ENCODE results near the gene IQCH.

DNA sequence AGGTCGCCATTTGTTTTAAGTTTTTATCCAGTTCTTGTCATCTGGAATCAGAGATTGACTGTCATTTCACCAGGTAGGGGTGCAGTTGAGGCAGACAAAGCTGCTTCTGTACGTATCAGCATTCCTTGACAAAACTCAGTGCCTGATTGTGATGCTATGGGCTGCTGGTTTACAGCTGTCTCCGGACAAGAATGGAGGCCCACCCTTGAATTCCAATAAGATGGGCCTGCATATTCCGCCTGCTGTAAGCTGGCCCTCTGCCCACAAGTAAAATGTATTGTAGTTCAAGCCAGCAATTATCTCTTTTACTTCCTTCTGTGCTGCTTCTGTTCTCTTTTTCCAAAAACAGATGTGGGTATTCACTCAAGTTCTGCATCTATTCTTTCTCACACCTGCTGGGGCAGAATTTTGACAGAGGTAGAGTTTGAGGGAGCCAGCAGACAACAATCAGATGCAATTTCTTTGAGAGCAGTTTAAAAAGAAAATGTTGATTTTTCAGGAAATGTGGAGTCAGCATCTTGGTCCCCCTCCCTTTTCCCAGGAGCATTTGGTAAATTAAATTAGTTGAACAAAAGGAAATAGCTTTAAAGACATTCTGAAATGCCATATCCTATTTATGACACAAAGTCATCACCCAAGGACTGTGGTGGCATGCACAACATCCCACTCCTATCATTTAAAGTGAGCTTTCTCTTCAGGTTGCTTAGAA lies 53.5 kb downstream of the IQCH start:
- TF ChIP-seq, protein P1, sequence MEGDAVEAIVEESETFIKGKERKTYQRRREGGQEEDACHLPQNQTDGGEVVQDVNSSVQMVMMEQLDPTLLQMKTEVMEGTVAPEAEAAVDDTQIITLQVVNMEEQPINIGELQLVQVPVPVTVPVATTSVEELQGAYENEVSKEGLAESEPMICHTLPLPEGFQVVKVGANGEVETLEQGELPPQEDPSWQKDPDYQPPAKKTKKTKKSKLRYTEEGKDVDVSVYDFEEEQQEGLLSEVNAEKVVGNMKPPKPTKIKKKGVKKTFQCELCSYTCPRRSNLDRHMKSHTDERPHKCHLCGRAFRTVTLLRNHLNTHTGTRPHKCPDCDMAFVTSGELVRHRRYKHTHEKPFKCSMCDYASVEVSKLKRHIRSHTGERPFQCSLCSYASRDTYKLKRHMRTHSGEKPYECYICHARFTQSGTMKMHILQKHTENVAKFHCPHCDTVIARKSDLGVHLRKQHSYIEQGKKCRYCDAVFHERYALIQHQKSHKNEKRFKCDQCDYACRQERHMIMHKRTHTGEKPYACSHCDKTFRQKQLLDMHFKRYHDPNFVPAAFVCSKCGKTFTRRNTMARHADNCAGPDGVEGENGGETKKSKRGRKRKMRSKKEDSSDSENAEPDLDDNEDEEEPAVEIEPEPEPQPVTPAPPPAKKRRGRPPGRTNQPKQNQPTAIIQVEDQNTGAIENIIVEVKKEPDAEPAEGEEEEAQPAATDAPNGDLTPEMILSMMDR (conservative IDR thresholded peaks at IDR 0.05 in 1 of 2, IDR thresholded peaks at IDR 0.05 in 1 of 2; ENCODE audit: extremely low read depth in 1 of 2, insufficient read depth in 1 of 2, low read depth in 1 of 2, low read length in 2 of 2), result no peak
- no peak for TF ChIP-seq EZH2 (IDR thresholded peaks at IDR 0.05; ENCODE audit: borderline replicate concordance, low read length)

All from mammary epithelial cell (primary cell).